K562 (cell line): Measurements from ENCODE around the gene MFSD11.

Source experiments
- ATF3 ChIP-seq, 2 experiments: fragments of 450-650 bp in 1 of 2; sonication (generic) in 1 of 2; formaldehyde crosslinking in 1 of 2; IDR thresholded peaks in 1 of 2; conservative IDR thresholded peaks in 1 of 2; 2 replicates each; pipeline versions ENCODE4 v1.6.1 to v1.8.1; 2016 to 2023; ENCODE audit warnings: mild to moderate bottlenecking in 2 of 2, moderate library complexity in 2 of 2, inconsistent platforms in 1 of 2, missing genetic modification reagents in 1 of 2
- FOXM1 ChIP-seq, 2 experiments: fragments of 450-650 bp in 1 of 2; sonication (generic) in 1 of 2; formaldehyde crosslinking in 1 of 2; IDR thresholded peaks; 2 replicates each; pipeline versions ENCODE4 v1.6.1 to v1.9.0; 2017 to 2022; ENCODE audit warnings: low read depth in 2 of 2, mild to moderate bottlenecking in 2 of 2, missing genetic modification reagents in 1 of 2, moderate library complexity in 1 of 2
- KLF16 ChIP-seq: IDR thresholded peaks from 2 replicates; pipeline ENCODE4 v1.6.1; 2016; ENCODE audit warnings: antibody characterized with exemption
- MYC ChIP-seq, 2 experiments: fragments of 250-450 bp in 1 of 2; sonication (Bioruptor Pico) in 1 of 2; IDR thresholded peaks; 2 replicates each; pipeline versions ENCODE4 v1.5.1 to v1.6.1; 2012 to 2021; ENCODE audit warnings: low read depth in 2 of 2, borderline replicate concordance in 1 of 2, improper control_type of control experiment in 1 of 2, low read length in 1 of 2, mild to moderate bottlenecking in 1 of 2, moderate library complexity in 1 of 2
- POLR2A ChIP-seq: fragments of 450-650 bp; conservative IDR thresholded peaks from 2 replicates; pipeline ENCODE4 v1.6.1; 2016
- SRSF1 ChIP-seq: fragments of 200-400 bp; formaldehyde crosslinking; IDR thresholded peaks from 2 replicates; pipeline ENCODE4 v1.6.1; 2017; ENCODE audit warnings: mild to moderate bottlenecking, low read depth, low read length, moderate library complexity
- STAT5B ChIP-seq: fragments of 250-450 bp; sonication (Bioruptor Pico); IDR thresholded peaks from 2 replicates; pipeline ENCODE4 v1.8.0; 2021; ENCODE audit warnings: mild to moderate bottlenecking, inconsistent platforms
- TFE3 ChIP-seq: fragments of 450-650 bp; formaldehyde crosslinking; IDR thresholded peaks from 2 replicates; pipeline ENCODE4 v1.4.0; 2020; ENCODE audit warnings: mild to moderate bottlenecking, mixed read lengths
- XRCC4 ChIP-seq: IDR thresholded peaks from one replicate; pipeline ENCODE4 v1.6.1; 2011; ENCODE audit not compliant: insufficient read depth, insufficient read length; ENCODE audit errors: extremely low read depth
- YY1 ChIP-seq, 3 experiments: IDR thresholded peaks; 2 replicates each; pipeline ENCODE4 v1.6.1; 2011; ENCODE audit warnings: low read length in 2 of 3, mild to moderate bottlenecking in 2 of 3, moderate library complexity in 2 of 3, borderline replicate concordance in 1 of 3, control low read depth in 1 of 3, low read depth in 1 of 3; ENCODE audit not compliant: insufficient read depth in 3 of 3, insufficient replicate concordance in 2 of 3, control insufficient read depth in 1 of 3, insufficient read length in 1 of 3; ENCODE audit errors: extremely low read depth in 1 of 3
- ZC3H8 ChIP-seq: fragments of 450-650 bp; IDR thresholded peaks from 2 replicates; pipeline ENCODE4 v1.6.1; 2017
- ZNF239 ChIP-seq: fragments of 250-450 bp; sonication (Bioruptor Pico); IDR thresholded peaks from 2 replicates; pipeline ENCODE4 v1.4.0; 2020; ENCODE audit warnings: mild to moderate bottlenecking
- ZNF274 ChIP-seq: IDR thresholded peaks from 2 replicates; pipeline ENCODE4 v1.6.1; 2011; ENCODE audit warnings: low read depth, mild to moderate bottlenecking, low read length, moderate library complexity, borderline replicate concordance

- TF ChIP-seq YY1 (IDR thresholded peaks at IDR 0.05; ENCODE audit: borderline replicate concordance in 1 of 3, control insufficient read depth in 1 of 3, extremely low read depth in 1 of 3, insufficient read depth in 3 of 3, insufficient read length in 1 of 3, insufficient replicate concordance in 2 of 3, low read depth in 1 of 3, low read length in 2 of 3) (no peak), ZC3H8 (no peak), ZNF274 (no peak), STAT5B (no peak), SRSF1 (no peak), TFE3 (CRISPR knock-in tag) (no peak), MYC (IDR thresholded peaks at IDR 0.05; ENCODE audit: low read depth, low read length) (no peak), MYC (CRISPR knock-in tag; IDR thresholded peaks at IDR 0.05; ENCODE audit: borderline replicate concordance, low read depth) (no peak), ATF3 (IDR thresholded peaks at IDR 0.05) (no peak), ATF3 (CRISPR knock-in tag; conservative IDR thresholded peaks at IDR 0.05) (no peak), FOXM1 (IDR thresholded peaks at IDR 0.05; ENCODE audit: low read depth) (no peak), FOXM1 (CRISPR knock-in tag; IDR thresholded peaks at IDR 0.05; ENCODE audit: low read depth) (no peak), POLR2A (no peak), XRCC4 (no peak), ZNF239 (CRISPR knock-in tag) (no peak), KLF16 (no peak)
Measured at GRCh38 chr17:76757256-76757655, 19.3 kb downstream of the MFSD11 start.
